Hematopoietic multipotent progenitor cell treated with erythropoietin and hydrocortisone succinate and interleukin-3 and kit ligand, for 8 days (in vitro differentiated cells): ENCODE data around the gene HOXB5.

ENCODE experiments used
- DNase-seq: peaks from one replicate; pipeline ENCODE4 v3.0.0-alpha.2; 2015

The HOXB5 gene

GRCh38 chr17:48593126-48593829 is at the start of gene HOXB5:
Gene HOXB5, minus strand, starts transcription at chr17:48593779. Its CDS starts 97 bp downstream, at chr17:48593682.
- peak; percentile 50 for DNase-seq

GRCh38 chr17:48642843-48643696 is 49.5 kb upstream of the HOXB5 start:
- no peak for DNase-seq

- DNase-seq: no peak
Measured at GRCh38 chr17:48642059-48642842, 48.7 kb upstream of the HOXB5 start.

- DNase-seq: no peak
Measured at GRCh38 chr17:48641541-48642058, 48.0 kb upstream of the HOXB5 start.

GRCh38 chr17:48640858-48641180 is 47.2 kb upstream of the HOXB5 start:
- DNase-seq: no peak

- no peak for DNase-seq
Measured at GRCh38 chr17:48639982-48640857, 46.6 kb upstream of the HOXB5 start.

GRCh38 chr17:48639136-48639535 is 45.6 kb upstream of the HOXB5 start:
- no peak for DNase-seq

GRCh38 chr17:48637323-48638260 is 44.0 kb upstream of the HOXB5 start:
- no peak for DNase-seq

- peak; percentile 79 for DNase-seq
Measured at GRCh38 chr17:48636177-48637018, 42.8 kb upstream of the HOXB5 start.

GRCh38 chr17:48634493-48635208 is 41.1 kb upstream of the HOXB5 start:
- no peak for DNase-seq

GRCh38 chr17:48633266-48633677 is 39.7 kb upstream of the HOXB5 start:
- DNase-seq: no peak

GRCh38 chr17:48632579-48633265 is 39.1 kb upstream of the HOXB5 start:
- DNase-seq: no peak

GRCh38 chr17:48631693-48632578 is 38.4 kb upstream of the HOXB5 start:
- no peak for DNase-seq

- peak; percentile 36 for DNase-seq
Measured at GRCh38 chr17:48630925-48631692, 37.5 kb upstream of the HOXB5 start.

- no peak for DNase-seq
Measured at GRCh38 chr17:48630009-48630924, 36.7 kb upstream of the HOXB5 start.

- DNase-seq: no peak
Measured at GRCh38 chr17:48629411-48629759, 35.8 kb upstream of the HOXB5 start.
